ENCODE results near the gene SNX8. TPM values are rescaled to one million over a fixed set of nuclear protein-coding genes. Genes with fewer than 3 reads are reported as not detected.

SNX8 gene
- total and polyA plus RNA-seq, 9 of the 15 experiments (the other 6 are each of a cell fraction or from before 2014, with no cell fraction given): 2.7 to 51.6 (median 16.9) TPM

DNA sequence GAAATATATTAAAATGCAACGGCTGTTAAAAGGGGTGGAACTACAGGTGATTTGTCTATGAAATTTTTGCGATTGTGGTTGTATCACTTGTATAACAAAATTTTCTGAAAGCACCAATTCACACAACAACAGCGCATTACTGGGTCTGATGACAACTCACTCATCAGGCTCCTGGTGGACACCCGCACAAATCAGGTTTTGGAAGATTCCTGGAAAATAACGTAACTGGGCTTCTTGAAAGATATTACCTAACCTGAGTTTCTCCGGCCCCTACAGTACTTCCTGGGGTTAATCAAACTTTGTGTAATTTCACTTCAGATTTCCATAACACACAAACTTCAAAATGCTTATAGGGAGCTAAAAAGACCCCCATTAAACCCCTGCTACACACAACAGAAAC, 7.6 kb downstream of the SNX8 start (continued):
- TF ChIP-seq, protein P1, sequence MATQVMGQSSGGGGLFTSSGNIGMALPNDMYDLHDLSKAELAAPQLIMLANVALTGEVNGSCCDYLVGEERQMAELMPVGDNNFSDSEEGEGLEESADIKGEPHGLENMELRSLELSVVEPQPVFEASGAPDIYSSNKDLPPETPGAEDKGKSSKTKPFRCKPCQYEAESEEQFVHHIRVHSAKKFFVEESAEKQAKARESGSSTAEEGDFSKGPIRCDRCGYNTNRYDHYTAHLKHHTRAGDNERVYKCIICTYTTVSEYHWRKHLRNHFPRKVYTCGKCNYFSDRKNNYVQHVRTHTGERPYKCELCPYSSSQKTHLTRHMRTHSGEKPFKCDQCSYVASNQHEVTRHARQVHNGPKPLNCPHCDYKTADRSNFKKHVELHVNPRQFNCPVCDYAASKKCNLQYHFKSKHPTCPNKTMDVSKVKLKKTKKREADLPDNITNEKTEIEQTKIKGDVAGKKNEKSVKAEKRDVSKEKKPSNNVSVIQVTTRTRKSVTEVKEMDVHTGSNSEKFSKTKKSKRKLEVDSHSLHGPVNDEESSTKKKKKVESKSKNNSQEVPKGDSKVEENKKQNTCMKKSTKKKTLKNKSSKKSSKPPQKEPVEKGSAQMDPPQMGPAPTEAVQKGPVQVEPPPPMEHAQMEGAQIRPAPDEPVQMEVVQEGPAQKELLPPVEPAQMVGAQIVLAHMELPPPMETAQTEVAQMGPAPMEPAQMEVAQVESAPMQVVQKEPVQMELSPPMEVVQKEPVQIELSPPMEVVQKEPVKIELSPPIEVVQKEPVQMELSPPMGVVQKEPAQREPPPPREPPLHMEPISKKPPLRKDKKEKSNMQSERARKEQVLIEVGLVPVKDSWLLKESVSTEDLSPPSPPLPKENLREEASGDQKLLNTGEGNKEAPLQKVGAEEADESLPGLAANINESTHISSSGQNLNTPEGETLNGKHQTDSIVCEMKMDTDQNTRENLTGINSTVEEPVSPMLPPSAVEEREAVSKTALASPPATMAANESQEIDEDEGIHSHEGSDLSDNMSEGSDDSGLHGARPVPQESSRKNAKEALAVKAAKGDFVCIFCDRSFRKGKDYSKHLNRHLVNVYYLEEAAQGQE (IDR thresholded peaks at IDR 0.05; ENCODE audit: borderline replicate concordance): 0 out of 2 replicates have a peak, but pooled peaks have one; percentile 8
- TF ChIP-seq, protein P1 (CRISPR knock-in tag; IDR thresholded peaks at IDR 0.05; ENCODE audit: low read depth): no peak
- TF ChIP-seq ATF7 (IDR thresholded peaks at IDR 0.05) (0 out of 2 replicates have a peak, but pooled peaks have one; percentile 36), NFIC (IDR thresholded peaks at IDR 0.05) (no peak), ETV6 (IDR thresholded peaks at IDR 0.05; ENCODE audit: borderline replicate concordance in 1 of 2, low read depth in 2 of 2, low read length in 1 of 2) (no peak), ETV6 (CRISPR knock-in tag; IDR thresholded peaks at IDR 0.05; ENCODE audit: borderline replicate concordance) (no peak), RBM17 (IDR thresholded peaks at IDR 0.05; ENCODE audit: borderline replicate concordance, low read depth, low read length) (no peak), STAT5A (IDR thresholded peaks at IDR 0.05; ENCODE audit: borderline replicate concordance, low read length) (0 out of 2 replicates have a peak, but pooled peaks have one; percentile 14), RCOR1 (IDR thresholded peaks at IDR 0.05; ENCODE audit: borderline replicate concordance in 1 of 2, low read depth in 2 of 2, low read length in 2 of 2) (peak in 1 of 2 experiments; percentile 57; a peak in 1 of 4 replicates), SMARCA4 (IDR thresholded peaks at IDR 0.05) (no peak), ZFX (CRISPR knock-in tag; IDR thresholded peaks at IDR 0.05) (no peak), L3MBTL2 (IDR thresholded peaks at IDR 0.05) (no peak), POLR2B (IDR thresholded peaks at IDR 0.05; ENCODE audit: low read depth, partially characterized antibody) (no peak), MEIS2 (IDR thresholded peaks at IDR 0.05; ENCODE audit: partially characterized antibody) (peak; percentile 81), KDM1A (IDR thresholded peaks at IDR 0.05) (peak in 1 of 2 experiments; percentile 19; a peak in 1 of 4 replicates), E2F3 (CRISPR knock-in tag; IDR thresholded peaks at IDR 0.05) (no peak), SRF (CRISPR knock-in tag; IDR thresholded peaks at IDR 0.05) (no peak), EP400 (IDR thresholded peaks at IDR 0.05) (0 out of 2 replicates have a peak, but pooled peaks have one; percentile 28)
- TF ChIP-seq, protein P2, sequence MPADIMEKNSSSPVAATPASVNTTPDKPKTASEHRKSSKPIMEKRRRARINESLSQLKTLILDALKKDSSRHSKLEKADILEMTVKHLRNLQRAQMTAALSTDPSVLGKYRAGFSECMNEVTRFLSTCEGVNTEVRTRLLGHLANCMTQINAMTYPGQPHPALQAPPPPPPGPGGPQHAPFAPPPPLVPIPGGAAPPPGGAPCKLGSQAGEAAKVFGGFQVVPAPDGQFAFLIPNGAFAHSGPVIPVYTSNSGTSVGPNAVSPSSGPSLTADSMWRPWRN (IDR thresholded peaks at IDR 0.05; ENCODE audit: low read depth): no peak
- TF ChIP-seq, protein P3, sequence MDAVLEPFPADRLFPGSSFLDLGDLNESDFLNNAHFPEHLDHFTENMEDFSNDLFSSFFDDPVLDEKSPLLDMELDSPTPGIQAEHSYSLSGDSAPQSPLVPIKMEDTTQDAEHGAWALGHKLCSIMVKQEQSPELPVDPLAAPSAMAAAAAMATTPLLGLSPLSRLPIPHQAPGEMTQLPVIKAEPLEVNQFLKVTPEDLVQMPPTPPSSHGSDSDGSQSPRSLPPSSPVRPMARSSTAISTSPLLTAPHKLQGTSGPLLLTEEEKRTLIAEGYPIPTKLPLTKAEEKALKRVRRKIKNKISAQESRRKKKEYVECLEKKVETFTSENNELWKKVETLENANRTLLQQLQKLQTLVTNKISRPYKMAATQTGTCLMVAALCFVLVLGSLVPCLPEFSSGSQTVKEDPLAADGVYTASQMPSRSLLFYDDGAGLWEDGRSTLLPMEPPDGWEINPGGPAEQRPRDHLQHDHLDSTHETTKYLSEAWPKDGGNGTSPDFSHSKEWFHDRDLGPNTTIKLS (IDR thresholded peaks at IDR 0.05; ENCODE audit: borderline replicate concordance, low read depth): no peak

Data from K562 (cell line).